HL-60/S4 (cell line): Measurements from ENCODE around the gene DGKG.

ENCODE experiments used
- in situ Hi-C: fragments of 300-500 bp; cut with MboI; formaldehyde crosslinking; loops from 2 replicates; pipeline ENCODE4 v1.14.3; 2022; ENCODE audit warnings: low sequenced_read_pairs

DGKG gene

DNA sequence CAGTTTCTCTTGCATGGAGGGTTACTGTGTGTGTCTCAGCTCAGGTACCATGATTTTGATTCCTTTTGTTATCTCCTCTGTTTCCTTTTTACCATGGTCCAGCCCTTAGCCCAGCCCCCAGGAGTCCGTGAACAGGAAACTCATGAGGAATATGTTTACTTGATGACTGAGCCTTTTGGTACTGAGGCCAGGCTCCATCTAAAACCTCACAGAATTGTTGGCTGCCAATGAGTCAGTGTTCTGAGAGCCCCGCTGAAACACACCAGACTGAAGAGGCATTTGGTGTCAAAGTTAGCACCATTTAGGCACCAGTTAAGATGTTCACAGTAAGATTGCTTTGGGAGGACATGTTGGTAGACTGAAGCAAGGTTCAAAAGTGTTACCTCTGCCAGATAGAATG is 80.9 kb downstream of the DGKG start:
- in situ Hi-C loops, result no loop called here

DNA sequence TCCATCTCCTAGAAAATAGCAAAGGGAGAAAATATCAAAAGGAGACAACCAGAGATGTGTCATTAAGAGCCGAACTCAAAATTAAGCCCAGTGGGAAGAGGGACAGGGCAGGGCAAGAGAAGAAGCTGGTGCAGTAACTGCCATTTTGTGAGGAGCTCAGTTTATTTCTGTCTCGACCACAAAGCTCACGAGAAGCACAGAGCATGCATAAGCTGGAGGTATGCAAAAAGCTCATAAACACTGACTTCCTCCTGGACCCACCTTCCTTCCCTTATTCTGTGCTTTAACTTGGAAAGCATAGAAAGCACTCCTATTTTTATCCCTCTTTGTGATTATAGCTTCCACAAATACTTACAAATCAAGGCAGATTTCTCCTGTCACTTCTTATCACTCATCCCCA is 81.3 kb downstream of the DGKG start:
- in situ Hi-C loops, result no loop called here

DNA sequence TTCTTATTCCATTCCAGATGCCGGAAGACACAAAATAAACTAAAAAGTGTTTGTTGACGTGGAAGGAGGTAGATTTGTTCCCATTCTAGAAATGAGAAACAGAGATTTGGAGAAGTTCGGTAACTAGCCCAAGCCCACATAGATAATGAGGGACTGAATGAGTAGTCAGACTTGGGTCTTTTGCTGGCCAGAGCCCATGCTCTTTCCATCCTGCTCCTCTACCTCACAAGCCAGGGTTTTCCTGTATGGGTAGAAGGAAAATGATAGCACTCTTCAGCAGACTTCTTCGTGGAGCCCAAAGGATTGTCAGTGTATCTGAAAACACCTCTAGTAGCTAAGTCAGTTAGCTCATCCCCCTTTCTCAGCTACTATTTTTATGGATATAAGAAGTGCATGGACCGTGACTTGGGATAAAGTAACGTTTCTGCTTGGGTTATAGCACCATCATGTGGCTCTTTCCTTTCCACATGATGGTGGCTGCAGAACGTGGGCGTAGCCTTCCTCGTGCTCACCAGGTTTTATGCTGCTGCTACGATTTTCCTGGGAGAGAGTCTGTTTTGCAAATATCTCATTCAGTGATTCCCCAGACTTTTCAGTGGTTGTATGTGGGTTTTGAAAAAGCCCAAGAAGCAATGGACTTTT is 84.6 kb downstream of the DGKG start:
- in situ Hi-C loops, result no loop called here

DNA sequence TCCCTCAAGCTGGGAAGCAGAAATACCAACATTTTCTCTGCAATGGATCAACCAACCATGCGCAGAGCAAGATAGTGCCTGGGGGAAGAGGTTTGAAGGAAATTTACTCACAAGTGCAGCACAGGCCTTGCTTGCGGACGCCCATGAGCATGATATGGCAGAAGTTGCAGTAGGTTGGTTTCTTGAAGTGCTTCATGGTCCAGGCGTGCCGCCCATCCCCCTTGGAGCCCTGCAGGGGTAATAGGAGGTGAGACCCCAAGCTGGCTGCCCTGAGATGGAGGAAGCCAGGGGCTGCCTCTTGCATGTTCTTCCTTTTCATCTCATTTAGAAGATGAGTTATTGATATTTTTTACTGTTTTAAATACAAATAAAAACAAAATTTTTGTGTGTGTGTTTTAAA is 86.6 kb downstream of the DGKG start:
- in situ Hi-C loops, result no loop called here

DNA sequence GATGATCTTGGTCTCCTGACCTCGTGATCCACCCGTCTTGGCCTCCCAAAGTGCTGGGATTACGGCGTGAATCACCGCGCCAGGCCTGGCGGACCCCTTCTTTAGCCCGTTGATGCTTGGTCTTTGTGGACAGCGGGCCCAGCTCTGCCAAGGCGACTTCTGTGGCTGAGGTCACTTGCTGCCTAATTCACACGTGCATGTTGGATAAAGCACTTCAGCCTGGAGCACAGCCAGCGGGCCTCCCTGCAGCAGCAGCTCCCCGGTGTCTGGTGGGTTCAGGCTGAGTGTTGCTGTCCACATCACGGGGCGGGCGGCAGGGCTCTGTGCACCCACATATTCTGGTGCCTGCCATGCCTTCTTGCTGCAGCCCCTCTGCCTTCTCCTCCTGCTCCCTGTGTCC is 88.4 kb downstream of the DGKG start:
- in situ Hi-C loops, result loop anchor here (25.0 kb wide), 1 partner anchor 539 kb away; the partner anchor contains the start of gene RFC4

DNA sequence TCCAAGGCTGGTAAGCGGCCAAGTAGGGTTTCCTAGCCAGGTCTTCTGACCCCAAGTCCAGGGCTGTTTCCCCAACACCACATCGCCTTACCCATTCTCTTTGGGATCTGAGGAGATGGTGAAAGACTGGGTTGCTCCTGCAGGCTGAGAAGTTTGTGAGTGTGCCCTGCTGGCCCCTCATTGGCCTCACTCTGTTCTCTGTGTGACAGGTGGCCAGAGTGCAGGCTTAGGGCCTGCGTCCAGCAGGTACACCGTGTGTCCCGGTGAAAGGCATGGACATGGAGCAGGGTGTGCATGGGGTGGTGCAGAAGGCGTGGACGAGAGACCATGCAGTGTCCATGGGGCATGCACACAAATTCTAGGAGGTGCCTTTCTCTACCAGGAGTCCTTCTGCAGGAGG is 91.3 kb downstream of the DGKG start:
- in situ Hi-C loops, result loop anchor here (25.0 kb wide), 1 partner anchor 542 kb away; the partner anchor contains the start of gene RFC4

DNA sequence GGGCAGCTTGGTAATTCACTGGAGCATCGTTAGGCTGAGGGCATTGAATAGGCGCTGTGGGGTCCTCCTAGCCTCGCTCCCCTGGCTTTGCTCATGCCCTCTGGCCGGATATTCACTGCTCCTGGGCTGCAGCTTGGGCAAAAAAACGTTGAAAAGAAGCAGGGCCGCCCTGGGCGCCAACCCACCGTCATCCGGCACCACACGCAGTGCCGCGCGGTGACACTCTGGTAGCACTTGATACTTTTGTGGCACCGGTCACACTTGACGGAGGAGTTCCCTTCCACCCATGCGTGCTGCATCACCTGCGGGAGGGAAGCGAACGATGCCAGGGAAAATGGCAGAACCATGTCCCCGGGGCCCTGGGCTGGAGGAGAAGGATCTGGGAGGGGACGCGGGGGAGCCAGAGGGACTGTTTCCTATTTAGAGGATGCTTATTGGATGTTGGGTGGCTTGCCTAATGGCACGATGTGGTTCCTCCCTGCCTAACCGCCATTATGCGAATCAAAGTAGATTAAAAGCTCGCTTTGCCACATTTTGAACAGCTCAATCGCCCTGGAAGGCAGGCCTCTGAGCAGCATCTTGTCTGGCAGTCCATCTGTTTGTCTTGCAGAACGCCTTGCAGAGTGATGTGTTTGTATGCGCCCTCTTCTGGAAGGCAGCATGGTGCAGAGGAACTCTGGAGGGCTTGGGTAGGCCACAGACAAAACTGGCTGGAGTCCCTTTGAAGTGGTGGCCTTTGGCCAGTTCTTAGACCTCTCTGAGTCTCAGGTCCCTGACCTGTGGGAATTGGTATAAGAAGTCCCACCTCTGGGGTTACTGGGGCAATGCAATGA is 93.2 kb downstream of the DGKG start:
- in situ Hi-C loops, result loop anchor here (25.0 kb wide), 1 partner anchor 543 kb away; the partner anchor contains the start of gene RFC4

DNA sequence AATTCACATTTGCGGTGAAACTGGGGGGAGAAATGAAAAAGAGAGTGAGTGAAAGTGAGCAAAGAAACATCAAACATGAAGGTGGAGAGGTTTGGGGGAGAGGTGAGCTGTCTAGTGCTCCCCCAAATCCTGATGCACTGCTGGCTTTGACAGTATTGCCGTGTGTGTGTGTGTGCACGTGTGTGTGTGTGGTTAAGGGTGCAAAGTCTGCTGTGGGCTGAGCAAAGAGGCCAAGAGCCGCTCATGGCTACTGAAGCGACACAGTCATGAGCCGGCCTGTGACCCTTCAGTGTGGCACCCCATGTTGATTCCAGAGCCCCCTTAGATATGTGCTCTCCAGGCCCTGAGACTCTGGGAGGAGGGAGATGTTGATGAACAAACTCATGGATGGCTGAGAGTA is 94.3 kb downstream of the DGKG start:
- in situ Hi-C loops, result loop anchor here (25.0 kb wide), 1 partner anchor 545 kb away; the partner anchor contains the start of gene RFC4

DNA sequence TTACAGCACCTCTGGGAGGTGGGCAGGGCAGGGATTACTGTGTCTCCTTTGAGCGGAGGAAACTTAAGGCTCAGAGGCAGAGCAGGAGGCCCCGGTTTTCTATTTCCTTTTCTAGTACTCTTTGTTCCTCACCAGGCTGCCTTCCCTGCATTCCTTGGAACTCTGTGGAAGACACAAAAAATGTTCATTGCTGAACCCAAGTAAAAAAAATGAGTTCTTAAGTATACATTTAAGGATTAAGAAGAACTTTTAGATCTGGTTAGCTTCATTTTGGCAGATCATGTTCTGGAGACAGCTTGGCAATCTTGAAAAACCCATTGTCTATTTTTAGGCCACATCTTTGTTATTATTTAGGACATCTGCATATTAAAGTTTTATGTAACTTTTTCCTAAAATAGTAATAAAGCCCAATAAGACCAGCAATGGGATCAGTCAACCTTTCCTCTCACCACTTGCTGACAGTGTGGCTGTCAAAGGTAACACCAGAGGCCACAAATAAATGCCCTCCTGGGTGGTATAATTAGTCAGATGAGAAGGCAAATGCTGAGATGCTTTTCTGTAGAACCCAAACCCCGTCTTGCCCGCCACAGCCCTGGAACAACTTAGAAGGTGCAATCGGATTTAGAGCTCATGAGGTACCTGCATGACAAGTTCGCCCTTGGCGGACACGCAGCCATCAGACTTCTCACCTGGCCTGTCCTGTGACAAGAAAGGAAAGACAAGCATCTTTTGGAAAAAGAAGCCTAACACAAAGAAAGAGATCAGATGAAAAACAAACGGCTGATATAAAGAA is 97.2 kb downstream of the DGKG start:
- in situ Hi-C loops, result loop anchor here (25.0 kb wide), 1 partner anchor 547 kb away; the partner anchor contains the start of gene RFC4

DNA sequence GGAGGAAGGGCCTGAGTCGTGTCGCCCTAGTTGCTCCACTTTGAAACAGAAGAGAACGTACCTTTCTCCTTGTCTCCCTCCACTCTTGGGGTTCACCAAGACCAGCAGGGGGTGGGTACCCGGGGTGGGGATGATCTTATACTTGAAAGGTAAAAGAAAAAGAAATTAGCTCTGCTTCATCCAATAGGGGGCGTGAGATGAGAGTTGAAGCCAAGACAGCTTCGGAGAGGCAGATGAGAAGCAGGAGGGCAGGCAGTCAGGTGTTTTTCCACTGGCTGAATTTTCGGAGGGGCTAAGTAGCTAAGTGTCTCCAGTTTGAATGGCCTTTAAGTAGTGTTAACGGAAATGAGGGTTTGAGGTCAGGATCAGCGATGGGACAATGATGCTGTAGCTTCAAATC is 100.4 kb downstream of the DGKG start:
- in situ Hi-C loops, result loop anchor here (25.0 kb wide), 1 partner anchor 551 kb away; the partner anchor contains the start of gene RFC4

DNA sequence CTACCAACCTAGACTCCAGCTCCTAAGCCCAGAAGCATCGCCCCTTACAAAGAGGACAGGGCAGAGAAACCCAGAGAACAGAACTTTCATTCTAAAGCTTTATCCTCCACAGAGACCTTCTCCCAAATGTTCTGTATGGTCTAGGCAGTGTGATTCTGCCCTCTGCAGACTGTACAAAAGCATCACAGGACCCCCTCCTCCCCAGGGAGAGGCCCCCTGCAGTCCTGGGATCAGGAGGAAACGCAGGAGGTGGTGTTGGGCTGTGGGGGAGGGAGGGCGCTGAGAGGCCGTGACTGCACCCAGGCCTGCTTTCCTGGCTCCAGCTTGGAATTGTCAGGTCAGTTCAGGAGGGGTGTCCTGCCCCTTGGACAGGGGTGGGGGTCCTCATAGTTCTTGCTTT is 101.3 kb downstream of the DGKG start:
- in situ Hi-C loops, result loop anchor here (25.0 kb wide), 1 partner anchor 552 kb away; the partner anchor contains the start of gene RFC4

DNA sequence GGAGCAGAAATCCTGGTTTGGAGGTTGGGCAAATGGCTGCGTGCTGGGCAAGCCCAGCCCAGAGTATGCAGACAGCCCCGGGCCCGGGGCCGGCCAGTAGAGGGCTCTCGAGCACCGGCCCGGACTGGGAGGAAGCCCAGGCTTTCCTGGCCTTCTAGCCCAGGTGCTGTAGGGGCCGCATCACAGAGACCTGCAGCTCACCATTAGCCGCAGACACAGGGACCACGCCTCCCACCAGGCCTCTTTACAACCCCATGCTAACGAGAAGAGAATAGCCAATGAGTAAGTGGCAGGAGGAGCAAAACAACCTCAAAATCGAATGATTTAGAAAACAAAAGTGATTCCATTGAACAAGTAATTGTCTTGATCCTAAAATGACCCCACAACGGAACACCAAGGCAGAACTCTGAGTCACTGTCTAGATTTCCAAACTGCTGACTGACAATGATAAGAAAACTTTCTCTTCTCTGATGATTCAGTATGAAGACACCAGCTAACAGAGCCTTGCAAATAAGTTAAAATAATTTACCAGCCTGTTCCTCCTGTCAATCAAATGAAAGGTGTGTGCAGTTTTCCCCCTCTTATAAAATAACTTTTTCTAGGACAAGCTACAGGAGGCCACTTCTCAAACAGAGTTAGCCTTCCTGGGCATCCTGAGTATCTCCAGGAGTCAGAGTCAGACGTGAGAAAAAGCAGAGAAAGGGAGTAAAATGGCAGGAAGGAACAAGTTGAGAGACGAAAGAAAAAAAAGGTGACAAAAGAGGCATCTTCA is 102.2 kb downstream of the DGKG start:
- in situ Hi-C loops, result loop anchor here (5.0 to 25.0 kb wide), 2 partner anchors 278 to 553 kb away; partner anchors contain the start of gene RFC4

DNA sequence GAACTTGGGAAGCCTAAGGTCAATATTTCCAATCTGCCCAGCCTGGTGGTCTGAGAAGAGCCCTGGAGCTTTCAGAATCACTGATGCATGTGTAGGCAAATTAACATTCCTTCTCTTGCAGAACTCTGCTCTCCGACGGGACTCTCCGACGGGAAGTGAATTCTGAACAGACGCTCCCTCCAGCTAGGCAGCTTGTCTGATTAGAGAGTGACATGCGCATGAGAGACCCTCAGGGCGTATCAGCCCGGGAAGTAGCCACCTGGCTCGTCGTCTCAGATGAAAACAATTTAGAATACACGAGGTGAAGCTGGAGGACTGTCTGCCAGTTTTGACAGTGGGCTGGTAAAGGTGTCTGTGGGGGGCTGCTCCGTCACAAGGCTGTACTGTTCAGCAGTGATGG is 103.1 kb downstream of the DGKG start:
- in situ Hi-C loops, result loop anchor here (5.0 to 25.0 kb wide), 2 partner anchors 278 to 553 kb away; partner anchors contain the start of gene RFC4

DNA sequence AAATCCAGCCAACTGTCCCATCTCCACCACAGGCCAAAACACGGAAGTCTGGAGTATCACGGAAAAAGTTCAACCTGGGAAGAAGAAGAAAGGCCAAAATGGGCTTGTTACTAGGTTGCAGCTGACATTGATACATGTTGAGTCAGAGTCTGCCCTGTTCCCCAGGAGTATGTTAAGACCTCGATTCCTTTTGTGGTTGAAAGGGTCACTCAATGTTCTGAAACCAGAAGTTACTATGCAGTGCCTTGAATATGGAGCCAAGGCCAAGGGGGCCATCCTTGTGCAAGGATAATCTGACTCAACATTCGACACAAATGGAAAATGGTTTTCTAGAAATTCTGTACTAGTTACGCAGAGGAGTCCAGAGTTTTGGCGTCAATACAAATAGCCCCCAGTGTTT is 104.2 kb downstream of the DGKG start:
- in situ Hi-C loops, result loop anchor here (5.0 to 25.0 kb wide), 2 partner anchors 279 to 554 kb away; partner anchors contain the start of gene RFC4

DNA sequence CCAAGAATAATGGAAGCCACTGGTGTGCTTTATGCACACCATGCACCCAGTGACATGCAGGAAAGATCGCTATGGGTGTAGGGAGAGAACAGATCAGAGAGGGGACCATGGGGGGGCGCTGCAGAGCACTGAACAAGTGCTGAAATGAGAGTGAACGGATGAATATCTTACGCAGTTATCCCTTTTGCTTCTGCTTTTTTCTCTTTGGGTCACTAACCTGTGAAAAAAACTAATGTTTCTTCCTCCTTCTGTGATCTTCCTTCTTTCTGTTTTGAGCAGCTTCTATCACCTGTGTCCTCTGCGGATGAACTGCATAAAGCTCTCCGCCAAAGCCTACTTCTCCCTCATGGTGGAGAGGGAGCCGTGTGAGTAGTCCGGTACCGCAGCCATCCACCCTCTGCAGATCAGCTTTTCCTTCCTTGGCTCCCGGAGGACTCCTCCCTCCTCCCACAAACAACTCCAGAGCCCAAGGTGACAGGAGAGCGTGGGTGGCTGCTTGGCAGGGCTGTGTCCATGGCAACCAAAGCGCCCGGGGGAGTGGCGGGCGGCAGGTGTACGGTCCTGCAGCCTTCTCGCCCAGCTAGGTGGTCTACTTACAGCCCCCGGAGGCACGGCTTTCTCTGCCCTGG is 106.2 kb downstream of the DGKG start:
- in situ Hi-C loops, result loop anchor here (5.0 to 25.0 kb wide), 2 partner anchors 281 to 556 kb away; partner anchors contain the start of gene RFC4

DNA sequence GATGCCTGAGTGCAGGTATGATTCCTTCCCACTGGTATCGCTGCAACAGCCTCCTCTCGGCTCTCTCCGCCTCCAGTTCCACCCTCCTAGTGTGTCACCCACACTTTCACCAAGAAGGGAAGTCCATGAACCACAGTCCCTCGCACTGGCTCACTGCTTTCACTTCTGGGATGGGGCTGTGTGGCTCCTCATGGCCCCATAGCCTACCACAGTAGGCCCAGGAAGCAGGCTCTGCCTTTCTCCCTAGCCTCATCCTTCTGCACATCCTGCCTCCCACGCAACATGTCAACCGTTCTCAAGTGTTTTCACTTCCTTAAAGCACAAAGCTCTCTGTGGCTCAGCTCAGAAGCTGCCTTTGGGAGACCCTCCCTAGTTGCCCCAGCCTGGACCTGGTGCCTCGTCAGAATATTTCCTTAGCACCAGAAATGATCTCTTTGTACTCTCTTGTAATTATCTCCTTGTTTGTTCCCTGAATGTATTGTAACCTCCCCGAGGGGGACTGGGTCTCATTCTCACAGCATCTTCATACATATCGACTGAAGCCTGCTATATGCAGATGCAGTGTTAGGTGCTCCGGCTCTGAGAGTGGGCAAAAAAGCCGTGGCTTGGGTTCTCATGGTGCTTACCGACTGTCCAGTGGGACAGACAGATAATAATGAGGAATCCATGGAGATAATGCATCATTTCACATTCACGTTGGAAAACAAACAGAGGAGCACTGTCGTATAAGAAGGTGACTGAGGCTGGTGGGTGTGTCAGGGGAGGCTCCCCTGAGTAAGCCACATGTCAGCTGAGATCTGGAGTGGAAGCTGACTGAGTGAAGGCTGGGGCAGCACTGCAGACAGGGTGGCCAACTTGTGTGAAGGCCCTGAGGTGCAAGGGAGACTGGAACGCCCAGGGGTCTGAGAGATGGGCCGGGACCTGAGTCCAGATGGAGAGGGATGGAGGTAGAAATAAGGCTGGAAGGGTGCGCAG is 107.1 kb downstream of the DGKG start:
- in situ Hi-C loops, result loop anchor here (5.0 to 25.0 kb wide), 2 partner anchors 282 to 557 kb away; partner anchors contain the start of gene RFC4

DNA sequence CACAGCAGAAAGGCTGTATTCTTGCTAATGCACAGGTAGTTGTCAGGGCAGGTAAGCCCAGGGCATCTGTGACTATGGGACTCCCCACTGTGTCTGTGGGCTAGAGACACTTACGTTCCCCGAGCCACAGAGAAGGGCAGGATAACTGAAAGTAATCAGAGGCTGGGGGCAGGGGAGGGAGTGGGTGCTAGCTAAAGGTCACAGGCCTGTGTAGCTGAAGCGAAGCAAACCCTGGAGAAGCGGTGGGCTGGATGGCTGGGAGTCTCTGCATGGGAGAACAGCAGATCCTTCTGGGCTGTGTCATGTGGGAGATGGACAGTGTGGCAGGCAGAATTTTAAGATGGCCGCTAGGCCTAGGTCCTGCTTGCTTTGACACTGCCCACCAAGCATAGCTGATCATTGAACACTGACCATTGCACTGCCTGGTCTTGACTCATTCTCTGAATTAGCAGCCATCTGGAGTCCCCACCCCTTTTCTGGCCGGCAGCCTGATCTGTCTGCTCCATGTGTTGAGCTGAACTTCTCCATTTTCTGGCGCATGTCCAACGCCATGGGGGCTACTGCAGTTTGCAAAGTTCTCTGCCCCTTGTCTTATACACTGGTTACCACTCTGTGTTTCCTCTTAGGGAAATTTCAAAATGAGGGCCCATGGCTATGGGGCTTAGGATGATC is 110.0 kb downstream of the DGKG start:
- in situ Hi-C loops, result loop anchor here (25.0 kb wide), 1 partner anchor 560 kb away; the partner anchor contains the start of gene RFC4

DNA sequence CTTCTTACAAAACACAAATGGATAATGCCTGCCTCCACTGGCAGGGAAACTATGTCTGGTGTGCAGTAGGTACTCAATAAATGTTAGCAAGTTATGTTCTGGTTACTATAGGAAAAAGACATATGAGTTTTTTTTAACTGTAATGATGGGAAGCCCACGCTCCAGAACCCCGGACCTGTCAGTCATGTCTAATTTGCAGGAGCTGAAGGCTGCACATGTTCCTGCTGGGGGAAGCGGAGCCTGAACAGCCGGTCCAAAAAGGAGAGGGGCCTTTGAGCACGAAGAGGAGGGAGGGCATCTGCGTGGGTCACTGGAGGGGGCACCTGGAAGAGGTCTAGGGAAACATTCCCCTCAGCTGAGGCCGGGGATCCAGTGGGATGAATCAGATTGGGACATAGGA is 113.2 kb downstream of the DGKG start:
- in situ Hi-C loops, result no loop called here
